Measurements from ENCODE around the gene LEP.
"Not testable (repeated sequence)": the region's sequence is repeated elsewhere in the genome, so short reads cannot be mapped to it uniquely, and the experiment has no call there.

Gene LEP

GRCh38 chr7:128275681-128276080, 34.6 kb downstream of the LEP start:
- no peak for DNase-seq

DNA sequence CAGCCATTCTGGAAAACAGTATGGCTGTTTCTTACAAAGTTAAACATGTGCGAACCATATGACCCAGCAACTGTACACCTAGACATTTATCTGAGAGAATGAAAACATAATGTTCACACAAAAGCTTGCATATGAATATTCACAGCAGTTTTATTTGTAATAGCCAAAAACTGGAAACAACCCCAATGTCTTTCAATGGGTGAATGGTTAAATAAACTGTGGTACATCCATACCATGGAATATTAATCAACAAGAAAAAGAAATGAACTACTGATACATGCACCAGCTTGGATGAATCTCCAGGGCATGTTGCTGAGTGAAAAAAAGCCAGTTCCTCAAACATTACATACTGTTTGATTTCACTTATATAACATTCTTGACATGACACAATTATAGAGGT, 37.3 kb downstream of the LEP start:
- DNase-seq: no peak

DNA sequence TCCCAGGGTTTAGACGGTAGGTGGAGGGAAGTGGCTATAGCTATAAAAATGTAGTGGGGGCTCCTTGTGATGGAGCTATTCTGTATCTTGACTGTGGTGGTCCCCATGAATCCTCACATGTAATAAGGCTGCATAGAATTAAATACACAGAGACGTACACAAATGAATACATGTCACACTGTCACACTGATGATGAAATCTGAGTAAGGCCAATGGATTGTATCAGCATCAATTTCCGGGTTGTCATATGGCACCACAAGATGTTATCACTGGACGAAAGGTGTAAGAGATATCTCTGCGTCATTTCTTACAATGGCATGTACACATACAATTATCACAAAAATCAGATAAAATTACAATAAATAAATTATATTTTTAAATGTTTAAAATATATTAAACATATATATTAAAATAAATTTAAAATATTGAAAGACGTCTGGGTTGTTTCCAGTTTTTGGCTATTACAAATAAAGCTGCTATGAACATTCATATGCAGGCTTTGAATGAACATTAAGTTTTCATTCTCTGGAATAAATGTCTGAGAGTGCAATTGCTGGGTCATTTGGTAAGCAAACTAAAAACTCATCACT, 38.1 kb downstream of the LEP start:
- DNase-seq: no peak

DNA sequence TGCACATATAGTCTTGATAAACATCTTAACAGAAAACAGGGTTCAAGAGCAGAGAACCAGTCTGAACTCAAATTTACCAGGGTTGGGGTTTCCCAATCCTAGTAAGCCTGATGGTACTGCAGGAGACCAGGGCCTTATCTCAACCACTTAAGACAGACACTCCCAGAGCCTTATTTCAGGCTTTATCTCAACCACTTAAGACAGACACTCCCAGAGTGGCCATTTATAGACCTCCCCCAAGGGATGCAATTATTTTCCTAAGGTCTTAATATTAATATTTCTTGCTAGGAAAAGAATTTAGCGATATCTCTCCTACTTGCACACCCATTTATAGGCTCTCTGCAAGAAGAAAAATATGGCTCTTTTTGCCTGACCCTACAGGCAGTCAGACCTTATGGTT, 39.4 kb downstream of the LEP start:
- not testable (repeated sequence) for DNase-seq

- DNase-seq: no peak
Measured at GRCh38 chr7:128281605-128282380, 40.7 kb downstream of the LEP start.

DNA sequence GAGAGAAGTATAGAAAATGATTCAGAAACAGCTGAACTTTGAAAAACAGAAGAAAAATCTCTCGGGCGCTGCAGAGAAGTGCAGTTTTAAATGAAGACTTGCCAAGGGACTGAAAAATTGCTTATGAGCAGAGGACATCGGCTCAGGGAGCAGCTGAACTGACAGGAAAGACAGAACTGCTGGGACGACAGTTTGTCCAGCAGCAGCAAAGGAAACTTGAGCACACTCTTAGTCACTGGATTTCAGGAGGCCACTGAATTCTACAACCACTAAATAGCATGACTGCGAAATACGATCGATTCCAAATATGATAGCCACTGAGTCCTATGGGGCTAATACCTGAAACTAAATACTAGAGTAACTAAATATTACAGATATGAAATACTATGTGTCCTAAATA, 43.0 kb downstream of the LEP start:
- DNase-seq: no peak

DNA sequence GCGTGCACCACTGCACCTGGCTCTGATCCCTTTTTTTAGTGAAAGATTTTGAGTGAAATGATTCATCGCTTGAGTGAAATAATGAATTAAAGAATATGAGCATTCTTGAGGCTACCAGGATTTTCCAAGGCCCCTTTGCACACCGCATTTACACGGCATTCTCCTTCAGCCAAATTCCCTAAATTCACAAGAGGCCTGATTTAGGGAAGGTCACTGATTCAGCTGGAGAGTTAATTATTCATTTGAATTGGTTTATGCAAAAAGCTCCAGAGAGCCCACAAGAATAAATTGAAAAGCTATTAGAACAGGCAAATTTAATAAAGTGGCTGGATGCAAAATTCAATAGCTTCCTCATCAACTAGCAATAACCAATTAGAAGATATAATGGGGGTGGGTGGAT, 46.5 kb downstream of the LEP start:
- DNase-seq: no peak

DNA sequence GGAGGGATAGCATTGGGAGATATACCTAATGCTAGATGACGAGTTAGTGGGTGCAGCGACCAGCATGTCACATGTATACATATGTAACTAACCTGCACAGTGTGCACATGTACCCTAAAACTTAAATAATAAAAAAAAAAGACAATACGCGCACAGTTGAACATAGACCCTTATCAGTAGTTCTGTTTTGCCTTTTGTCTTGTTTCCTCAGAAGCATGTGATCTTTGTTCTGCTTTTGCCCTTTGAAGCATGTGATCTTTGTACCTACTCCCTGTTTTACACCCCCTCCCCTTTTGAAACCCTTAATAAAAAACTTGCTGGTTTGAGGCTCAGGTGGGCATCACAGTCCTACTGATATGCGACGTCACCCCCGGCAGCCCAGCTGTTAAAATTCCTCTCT, 56.9 kb downstream of the LEP start:
- not testable (repeated sequence) for DNase-seq

- no peak for DNase-seq
Measured at GRCh38 chr7:128299109-128299607, 58.1 kb downstream of the LEP start.

- DNase-seq: no peak
Measured at GRCh38 chr7:128302139-128302538, 61.1 kb downstream of the LEP start.

DNA sequence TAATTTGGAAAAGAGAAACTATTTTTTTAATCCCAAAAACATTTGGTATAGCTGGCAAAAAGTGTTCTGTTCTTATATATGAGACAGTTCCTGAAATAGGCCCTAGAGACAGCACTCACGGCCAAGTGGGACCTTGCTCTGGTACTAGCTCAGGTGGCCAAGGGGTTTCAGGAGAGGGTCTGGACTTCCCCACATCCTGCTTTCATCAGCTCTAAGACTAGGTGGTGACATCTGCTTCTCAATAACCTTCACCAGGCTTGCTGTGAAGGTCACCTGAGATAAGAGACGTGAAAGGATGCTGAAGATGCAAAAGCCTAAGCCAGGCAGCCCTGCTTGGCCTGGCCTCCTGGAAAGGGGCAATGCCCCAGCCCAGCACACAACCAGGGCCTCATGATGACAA, 62.1 kb downstream of the LEP start:
- DNase-seq: no peak

GRCh38 chr7:128303643-128304042, 62.6 kb downstream of the LEP start:
- DNase-seq: no peak

DNA sequence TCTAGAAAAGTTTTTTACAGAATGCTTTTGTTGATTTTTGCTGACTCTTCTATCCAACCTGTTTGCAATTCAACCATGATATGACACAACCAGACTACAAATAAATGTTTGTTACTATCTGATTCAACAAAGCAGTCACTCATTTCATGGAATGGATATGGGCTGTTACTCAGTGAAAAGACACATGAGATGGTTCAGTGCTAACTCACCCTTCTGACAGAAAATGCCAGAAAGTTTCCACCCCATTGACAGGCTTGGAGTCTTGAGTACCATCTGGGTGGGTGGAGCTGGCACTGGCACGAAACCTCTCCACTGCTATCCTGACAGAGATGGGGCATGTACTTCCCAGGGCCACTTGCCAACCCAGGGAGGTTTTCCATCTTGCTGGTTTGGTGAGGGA, 63.1 kb downstream of the LEP start:
- DNase-seq: no peak

DNA sequence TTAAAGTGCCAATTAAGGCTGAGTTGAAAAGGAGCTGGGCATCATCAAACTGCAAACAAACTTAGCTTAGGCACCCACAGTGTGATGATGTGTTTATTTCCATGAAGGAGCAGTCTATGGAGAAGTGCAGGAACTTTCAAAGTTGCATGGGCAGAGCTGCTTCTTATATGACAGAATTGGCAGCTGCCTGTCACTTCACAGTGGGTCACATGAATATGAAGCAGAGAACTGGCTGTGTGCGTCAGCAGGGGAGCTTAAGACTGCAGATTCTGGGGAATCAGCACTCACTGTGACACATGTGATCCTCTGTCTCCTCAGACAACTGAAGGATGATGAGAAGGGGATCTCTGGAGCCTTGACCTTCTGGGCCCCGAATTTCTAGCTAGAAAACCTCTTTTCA, 66.0 kb downstream of the LEP start:
- DNase-seq: no peak

All from activated CD4-positive, alpha-beta T cell treated with anti-CD3 and anti-CD28 coated beads, Interleukin-2, Interleukin-6, amounts not matched to agents 100 ng/mL and 50 ng/mL, durations not matched to agents 16 hours and 8 hours (primary cell).